ENCODE results near the gene AK1.

AK1 gene

GRCh38 chr9:127865645-127866464, 11.6 kb downstream of the AK1 start:
- DNase-seq: no peak

- no peak for DNase-seq
Measured at GRCh38 chr9:127863191-127863621, 14.3 kb downstream of the AK1 start.

- DNase-seq: peak; percentile 75
Measured at GRCh38 chr9:127862075-127863011, 15.1 kb downstream of the AK1 start.

GRCh38 chr9:127860779-127861178, 16.7 kb downstream of the AK1 start:
- DNase-seq: no peak

- no peak for DNase-seq
Measured at GRCh38 chr9:127860260-127860659, 17.2 kb downstream of the AK1 start.

- no peak for DNase-seq
Measured at GRCh38 chr9:127858041-127858512, 19.4 kb downstream of the AK1 start.

GRCh38 chr9:127857278-127857677, 20.2 kb downstream of the AK1 start:
- DNase-seq: no peak

- DNase-seq: no peak
Measured at GRCh38 chr9:127856729-127857116, 20.8 kb downstream of the AK1 start.

GRCh38 chr9:127856094-127856728, 21.3 kb downstream of the AK1 start:
- DNase-seq: no peak

- DNase-seq: no peak
Measured at GRCh38 chr9:127855522-127855921, 22.0 kb downstream of the AK1 start.

- DNase-seq: no peak
Measured at GRCh38 chr9:127854960-127855359, 22.5 kb downstream of the AK1 start.

GRCh38 chr9:127854184-127854806, 23.2 kb downstream of the AK1 start, which contains the start of gene ENG:
ENG (minus strand) TSS chr9:127854658; CDS start chr9:127854355, 303 bp downstream.
- DNase-seq: no peak

- no peak for DNase-seq
Measured at GRCh38 chr9:127853312-127854183, 23.9 kb downstream of the AK1 start.

GRCh38 chr9:127852829-127853228, 24.6 kb downstream of the AK1 start:
- no peak for DNase-seq

- no peak for DNase-seq
Measured at GRCh38 chr9:127850286-127850830, 27.1 kb downstream of the AK1 start.

GRCh38 chr9:127848756-127849504, 28.5 kb downstream of the AK1 start:
- DNase-seq: no peak

GRCh38 chr9:127847833-127848755, 29.4 kb downstream of the AK1 start:
- no peak for DNase-seq

- no peak for DNase-seq
Measured at GRCh38 chr9:127847178-127847510, 30.3 kb downstream of the AK1 start.

GRCh38 chr9:127846443-127847177, 30.9 kb downstream of the AK1 start:
- DNase-seq: no peak

All from activated effector memory CD4-positive, alpha-beta T cell treated with anti-CD3 and anti-CD28 coated beads, Interleukin-2, amount 50 U/mL, for 16 hours (primary cell).